Left ventricle myocardium inferior (tissue), 1 donor: ENCODE measurements around the gene ZNF789. TPM values are rescaled to one million over a fixed set of nuclear protein-coding genes. Genes with fewer than 3 reads are reported as not detected.

Experiments
- DNase-seq: peaks from one replicate; pipeline ENCODE4 v3.0.0-alpha.2; 2020
- H3K27ac ChIP-seq: fragments of 200-600 bp; replicated peaks from 2 replicates; pipeline ENCODE4 v1.8.0; 2021
- H3K27me3 ChIP-seq: fragments of 200-600 bp; 2 replicates; pipeline ENCODE4 v1.8.0; 2021; ENCODE audit warnings: low read depth
- H3K36me3 ChIP-seq: fragments of 200-600 bp; 2 replicates; pipeline ENCODE4 v1.8.0; 2021
- H3K4me1 ChIP-seq: fragments of 200-600 bp; 2 replicates; pipeline ENCODE4 v1.8.0; 2021
- H3K4me3 ChIP-seq: fragments of 200-600 bp; 2 replicates; pipeline ENCODE4 v1.8.0; 2021; ENCODE audit warnings: mild to moderate bottlenecking, moderate library complexity
- H3K9me3 ChIP-seq: fragments of 200-600 bp; replicated peaks from 2 replicates; pipeline ENCODE4 v1.8.0; 2021
- CTCF ChIP-seq: fragments of 200-600 bp; IDR thresholded peaks from 2 replicates; pipeline ENCODE4 v1.8.0; 2021; ENCODE audit warnings: antibody characterized with exemption, mild to moderate bottlenecking, borderline replicate concordance
- intact Hi-C: fragments of 100-400 bp; cut with micrococcal nuclease; formaldehyde crosslinking; loops from one replicate; pipeline ENCODE4 v1.11.0; 2022
- total RNA-seq: library from RNA; stranded (reverse); fragmentation: NEBNext Ultra II Directional; extraction: Animal tissue kit (Norgen Biotek cat#: 25700); gene quantifications from one replicate; pipeline ENCODE4 v1.2.1, GENCODE V29; 2021
- donor health status: DM: no; HTN: yes; CAD: no; lungs with severe emphysema.

The ZNF789 gene
- total RNA-seq, 1 donor from 2014 or later = 3.3 TPM

GRCh38 chr7:99433158-99433557 lies 39.5 kb upstream of the ZNF789 start:
- DNase-seq = no peak
- H3K4me1 ChIP-seq = peaks cover 9% of the 10 kb centered on the region
- H3K27me3 ChIP-seq = no peaks in the 10 kb centered on the region
- intact Hi-C loops = no loop called here
- peaks cover 70% of the 10 kb centered on the region for H3K36me3 ChIP-seq
- H3K27ac ChIP-seq = no peak overlapping the region
- no peaks in the 10 kb centered on the region for H3K9me3 ChIP-seq
- no peak for TF ChIP-seq CTCF
- H3K4me3 ChIP-seq = no peak overlapping the region

GRCh38 chr7:99437946-99438572 lies 34.6 kb upstream of the ZNF789 start:
- Histone ChIP-seq H3K27ac (peak overlapping the region; percentile 85), H3K9me3 (no peaks in the 10 kb centered on the region), H3K27me3 (no peaks in the 10 kb centered on the region), H3K4me3 (peak overlapping the region; percentile 93), H3K36me3 (peaks cover 30% of the 10 kb centered on the region), H3K4me1 (peaks cover 39% of the 10 kb centered on the region)
- intact Hi-C loops = no loop called here
- TF ChIP-seq CTCF = no peak
- no peak for DNase-seq

- Histone ChIP-seq H3K27me3 (no peaks in the 10 kb centered on the region), H3K9me3 (no peaks in the 10 kb centered on the region), H3K4me1 (peaks cover 39% of the 10 kb centered on the region), H3K27ac (peak within 1 kb of the TSS; percentile 85), H3K36me3 (peaks cover 30% of the 10 kb centered on the region), H3K4me3 (peak within 1 kb of the TSS; percentile 93)
- DNase-seq = peak; percentile 95
- intact Hi-C loops = no loop called here
- TF ChIP-seq CTCF = no peak
Measured at GRCh38 chr7:99438573-99439480, 33.9 kb upstream of the ZNF789 start, which contains the start of the genes CPSF4 and PTCD1. Gene CPSF4, plus strand, starts transcription at chr7:99438943. Its CDS starts 140 bp downstream, at chr7:99439083. Gene PTCD1, minus strand, starts transcription at chr7:99438798. Its CDS starts 3,556 bp downstream, at chr7:99435242.

GRCh38 chr7:99440195-99440594 lies 32.5 kb upstream of the ZNF789 start:
- intact Hi-C loops = no loop called here
- H3K36me3 ChIP-seq = peaks cover 30% of the 10 kb centered on the region
- DNase-seq = no peak
- H3K27ac ChIP-seq = no peak overlapping the region
- no peaks in the 10 kb centered on the region for H3K9me3 ChIP-seq
- no peaks in the 10 kb centered on the region for H3K27me3 ChIP-seq
- no peak for TF ChIP-seq CTCF
- H3K4me1 ChIP-seq = peaks cover 39% of the 10 kb centered on the region
- H3K4me3 ChIP-seq = peak overlapping the region; percentile 93

- H3K36me3 ChIP-seq = peaks cover 80% of the 10 kb centered on the region
- no peak for DNase-seq
- H3K27ac ChIP-seq = no peak overlapping the region
- intact Hi-C loops = no loop called here
- H3K4me1 ChIP-seq = peaks cover 8% of the 10 kb centered on the region
- no peak overlapping the region for H3K4me3 ChIP-seq
- no peaks in the 10 kb centered on the region for H3K27me3 ChIP-seq
- no peaks in the 10 kb centered on the region for H3K9me3 ChIP-seq
- no peak for TF ChIP-seq CTCF
Measured at GRCh38 chr7:99446096-99446495, 26.6 kb upstream of the ZNF789 start.
